Natural killer cell (primary cell): ENCODE results near the gene CDC27. TPM values are rescaled to one million over a fixed set of nuclear protein-coding genes. Genes with fewer than 3 reads are reported as not detected.
"Not testable (repeated sequence)": the region's sequence is repeated elsewhere in the genome, so short reads cannot be mapped to it uniquely, and the experiment has no call there.

Source experiments
- ATAC-seq, 3 donors: fragments of 150-1000 bp in 2 of 3; fragments of 200-7000 bp in 1 of 3; cut with Tn5 transposase; 1 replicate in 1 of 3; 2 replicates in 2 of 3; pipeline ENCODE4 v1.10.0; 2021; ENCODE audit warnings: mild to moderate bottlenecking in 2 of 3, moderate library complexity in 2 of 3
- DNase-seq, 2 donors: peaks; one replicate each; pipeline versions ENCODE4 v3.0.0 to v3.0.0-alpha.2; 2013 to 2021; ENCODE audit warnings: mixed read lengths in 1 of 2
- H3K27ac ChIP-seq: one replicate; pipeline ENCODE4 v1.5.1; 2013; ENCODE audit warnings: mild to moderate bottlenecking, low read length
- H3K27me3 ChIP-seq: one replicate; pipeline ENCODE4 v1.6.1; 2013; ENCODE audit warnings: low read length; ENCODE audit not compliant: control insufficient read depth, insufficient read depth
- H3K36me3 ChIP-seq: one replicate; pipeline ENCODE4 v1.6.1; 2013; ENCODE audit warnings: low read length; ENCODE audit not compliant: control insufficient read depth, insufficient read depth
- H3K4me1 ChIP-seq: one replicate; pipeline ENCODE4 v1.6.1; 2013; ENCODE audit warnings: low read length; ENCODE audit not compliant: control insufficient read depth, insufficient read depth
- H3K4me3 ChIP-seq: one replicate; pipeline ENCODE4 v1.5.1; 2013; ENCODE audit warnings: low read length
- H3K9me3 ChIP-seq: one replicate; pipeline ENCODE4 v1.6.1; 2013; ENCODE audit warnings: low read length; ENCODE audit not compliant: control insufficient read depth, insufficient read depth
- H3K27ac Mint-ChIP-seq, 2 donors: one replicate each; pipeline ENCODE4 v1.8.0; 2022; ENCODE audit warnings: mild to moderate bottlenecking in 2 of 2, mixed read lengths in 2 of 2, moderate library complexity in 1 of 2
- H3K27me3 Mint-ChIP-seq, 2 donors: one replicate each; pipeline ENCODE4 v1.8.0; 2022; ENCODE audit warnings: low read depth in 2 of 2, mixed read lengths in 2 of 2
- H3K36me3 Mint-ChIP-seq: one replicate; pipeline ENCODE4 v1.8.0; 2022; ENCODE audit warnings: mixed read lengths
- H3K4me1 Mint-ChIP-seq, 2 donors: one replicate each; pipeline ENCODE4 v1.8.0; 2022; ENCODE audit warnings: mixed read lengths in 2 of 2
- H3K4me3 Mint-ChIP-seq: one replicate; pipeline ENCODE4 v1.8.0; 2022; ENCODE audit warnings: mild to moderate bottlenecking, moderate library complexity, mixed read lengths
- H3K9me3 Mint-ChIP-seq, 2 donors: one replicate each; pipeline ENCODE4 v1.8.0; 2022; ENCODE audit warnings: mixed read lengths in 2 of 2
- WGBS: methylation state at CpG from one replicate; pipeline ENCODE4 v1.1.7; 2013; ENCODE audit warnings: missing lambda C conversion rate; ENCODE audit not compliant: insufficient coverage; 5-methylcytosine and 5-hydroxymethylcytosine counted together
- intact Hi-C: fragments of 100-400 bp; cut with micrococcal nuclease; formaldehyde crosslinking; loops from one replicate; pipeline ENCODE4 v1.14.2; 2022
- total RNA-seq, 4 donors: library from RNA; stranded (reverse); fragments of 120-200 nt in 1 of 4; gene quantifications; one replicate each; pipeline versions ENCODE4 v1.2.3 to v1.2.4, GENCODE V29; 2013 to 2022
- TF ChIP-seq, protein P1 (sequence below): fragments of 200-600 bp; IDR thresholded peaks from one replicate; pipeline ENCODE4 v1.8.0; 2022; ENCODE audit warnings: antibody characterized with exemption

The CDC27 gene
- total RNA-seq, 3 donors from 2014 or later (not counting 1 experiment from before 2014, with no cell fraction given) = 77.3 to 87.3 (median 78.8) TPM

DNA sequence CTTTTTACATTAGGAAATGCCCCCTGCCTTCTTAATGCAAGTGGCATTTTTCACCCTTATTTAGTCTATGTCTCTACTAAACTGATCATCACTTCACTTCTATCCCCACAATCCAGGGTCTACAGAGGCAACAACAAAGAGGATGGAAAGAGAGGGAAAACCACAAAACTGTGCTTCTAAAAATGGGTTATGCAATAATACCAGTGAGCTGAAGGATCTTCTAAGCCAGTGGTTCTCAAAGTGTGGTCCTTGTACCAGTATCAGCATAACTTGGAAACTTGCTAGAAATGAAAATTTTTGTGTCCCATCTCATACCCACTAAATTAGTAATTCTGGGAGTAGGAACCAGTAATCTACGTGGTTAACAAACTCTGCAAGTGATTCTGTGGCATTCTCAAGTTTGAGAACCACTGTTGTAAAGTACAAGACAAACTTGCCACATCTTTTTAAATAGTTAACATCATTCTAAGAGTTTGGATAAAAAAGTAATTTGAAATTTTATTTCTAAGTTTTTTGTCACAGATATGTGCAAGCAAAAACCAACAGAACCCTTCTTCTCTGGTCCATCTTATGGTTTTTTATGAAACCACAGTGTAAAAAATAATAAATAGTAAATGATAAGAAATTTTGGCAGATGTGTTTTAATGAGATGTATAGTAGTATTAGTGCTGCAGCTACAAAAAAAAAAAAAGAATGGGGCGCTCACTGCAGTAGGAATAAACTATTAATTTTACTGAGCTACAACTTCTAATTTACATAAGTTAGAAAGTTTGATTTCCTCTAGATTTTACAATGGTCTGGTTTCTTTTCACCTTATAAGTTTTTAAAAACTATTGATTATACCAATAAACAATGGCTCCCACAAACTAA, 16.2 kb downstream of the CDC27 start:
- Histone ChIP-seq H3K36me3 (peaks cover 53% of the 10 kb centered on the region), H3K27me3 (no peaks in the 10 kb centered on the region), H3K4me3 (no peak overlapping the region), H3K27ac (no peak overlapping the region), H3K9me3 (no peaks in the 10 kb centered on the region), H3K4me1 (no peaks in the 10 kb centered on the region)
- peak overlapping the region in 1 of 2 donors; percentile 0 for H3K27ac Mint-ChIP-seq
- no peaks in the 10 kb centered on the region for H3K27me3 Mint-ChIP-seq
- DNase-seq = no peak
- intact Hi-C loops = no loop called here
- no peaks in the 10 kb centered on the region for H3K9me3 Mint-ChIP-seq
- ATAC-seq = no peak
- TF ChIP-seq, protein P1, sequence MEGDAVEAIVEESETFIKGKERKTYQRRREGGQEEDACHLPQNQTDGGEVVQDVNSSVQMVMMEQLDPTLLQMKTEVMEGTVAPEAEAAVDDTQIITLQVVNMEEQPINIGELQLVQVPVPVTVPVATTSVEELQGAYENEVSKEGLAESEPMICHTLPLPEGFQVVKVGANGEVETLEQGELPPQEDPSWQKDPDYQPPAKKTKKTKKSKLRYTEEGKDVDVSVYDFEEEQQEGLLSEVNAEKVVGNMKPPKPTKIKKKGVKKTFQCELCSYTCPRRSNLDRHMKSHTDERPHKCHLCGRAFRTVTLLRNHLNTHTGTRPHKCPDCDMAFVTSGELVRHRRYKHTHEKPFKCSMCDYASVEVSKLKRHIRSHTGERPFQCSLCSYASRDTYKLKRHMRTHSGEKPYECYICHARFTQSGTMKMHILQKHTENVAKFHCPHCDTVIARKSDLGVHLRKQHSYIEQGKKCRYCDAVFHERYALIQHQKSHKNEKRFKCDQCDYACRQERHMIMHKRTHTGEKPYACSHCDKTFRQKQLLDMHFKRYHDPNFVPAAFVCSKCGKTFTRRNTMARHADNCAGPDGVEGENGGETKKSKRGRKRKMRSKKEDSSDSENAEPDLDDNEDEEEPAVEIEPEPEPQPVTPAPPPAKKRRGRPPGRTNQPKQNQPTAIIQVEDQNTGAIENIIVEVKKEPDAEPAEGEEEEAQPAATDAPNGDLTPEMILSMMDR = no peak
- peaks cover under 1% of the 10 kb centered on the region for H3K36me3 Mint-ChIP-seq
- H3K4me1 Mint-ChIP-seq = peaks cover 32 to 45% of the 10 kb centered on the region in 2 donors
- WGBS = no CpG with 5 or more reads among the region's 2 CpGs
- H3K4me3 Mint-ChIP-seq = no peak overlapping the region

DNA sequence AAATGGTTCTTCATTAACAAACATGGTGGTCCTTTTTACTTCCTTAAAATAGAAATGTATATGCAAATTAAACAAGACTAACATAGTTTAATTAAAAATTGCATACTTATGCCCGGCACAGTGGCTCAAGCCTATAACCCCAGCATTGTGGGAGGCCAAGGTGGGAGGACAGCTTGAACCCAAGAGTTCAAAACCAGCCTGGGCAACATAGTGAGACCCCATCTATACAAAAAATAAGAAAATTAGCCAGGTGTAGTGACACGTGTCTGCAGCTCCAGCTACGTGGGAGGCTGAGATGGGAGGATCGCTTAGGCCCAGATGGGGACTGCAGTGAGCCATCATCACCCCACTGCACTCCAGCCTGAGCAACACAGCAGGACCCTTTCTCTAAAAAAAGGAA, 18.4 kb downstream of the CDC27 start:
- Mint-ChIP-seq H3K9me3 (no peaks in the 10 kb centered on the region), H3K27me3 (no peaks in the 10 kb centered on the region), H3K36me3 (peaks cover 9% of the 10 kb centered on the region), H3K27ac (no peak overlapping the region), H3K4me1 (peaks cover 17 to 30% of the 10 kb centered on the region in 2 donors), H3K4me3 (no peak overlapping the region)
- no peaks in the 10 kb centered on the region for H3K9me3 ChIP-seq
- no peaks in the 10 kb centered on the region for H3K27me3 ChIP-seq
- H3K27ac ChIP-seq = no peak overlapping the region
- H3K36me3 ChIP-seq = peaks cover 50% of the 10 kb centered on the region
- 89% methylated on average over 4 of the region's 4 CpGs for WGBS
- no peak overlapping the region for H3K4me3 ChIP-seq
- intact Hi-C loops = no loop called here
- TF ChIP-seq, protein P1 = no peak
- DNase-seq (no peak), ATAC-seq (no peak)
- H3K4me1 ChIP-seq = no peaks in the 10 kb centered on the region

DNA sequence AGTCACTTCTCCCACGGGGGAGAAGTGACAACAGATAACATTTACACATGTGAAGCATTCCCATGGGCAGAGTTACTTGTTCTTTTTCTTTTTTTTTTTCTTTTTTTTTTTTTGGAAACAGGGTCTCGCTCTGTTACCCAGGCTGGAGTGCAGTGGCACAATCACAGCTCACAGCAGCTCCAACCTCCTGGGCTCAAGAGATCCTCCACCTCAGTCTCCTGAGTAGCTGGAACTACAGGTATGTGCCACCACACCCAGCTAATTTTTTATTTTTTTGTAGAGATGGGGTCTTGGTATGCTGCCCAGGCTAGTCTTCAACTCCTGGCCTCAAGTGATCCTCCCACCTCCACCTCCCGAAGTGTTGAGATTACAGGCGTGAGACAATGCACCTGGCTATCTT, 20.2 kb downstream of the CDC27 start:
- H3K9me3 Mint-ChIP-seq, H3K27ac Mint-ChIP-seq, H3K36me3 Mint-ChIP-seq, H3K4me3 Mint-ChIP-seq, H3K27ac ChIP-seq, H3K27me3 Mint-ChIP-seq, H3K4me3 ChIP-seq, H3K9me3 ChIP-seq, ATAC-seq, intact Hi-C loops, DNase-seq, H3K27me3 ChIP-seq, H3K4me1 ChIP-seq: not testable (repeated sequence)
- peaks cover 51% of the 10 kb centered on the region for H3K36me3 ChIP-seq
- WGBS = 100% methylated on average over 4 of the region's 4 CpGs
- peaks cover 6 to 22% of the 10 kb centered on the region in 2 donors for H3K4me1 Mint-ChIP-seq

DNA sequence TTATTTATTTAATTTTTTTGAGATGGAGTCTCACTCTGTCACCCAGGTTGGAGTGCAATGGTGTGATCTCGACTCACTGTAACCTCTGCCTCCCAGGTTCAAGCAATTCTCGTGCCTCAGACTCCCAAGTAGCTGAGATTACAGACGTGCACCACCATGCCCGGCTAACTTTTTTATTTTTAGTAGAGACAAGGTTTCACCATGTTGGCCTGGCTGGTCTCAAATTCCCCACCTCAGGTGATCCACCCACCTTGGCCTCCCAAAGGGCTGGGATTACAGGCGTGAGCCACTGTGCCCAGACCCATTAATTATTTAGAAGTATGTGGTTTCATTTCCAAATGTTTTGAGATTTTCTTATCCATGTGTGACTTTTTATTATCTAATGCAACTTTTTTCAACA, 22.2 kb downstream of the CDC27 start:
- DNase-seq, intact Hi-C loops, H3K27ac ChIP-seq, H3K9me3 ChIP-seq, H3K4me3 ChIP-seq, H3K27me3 ChIP-seq, ATAC-seq, H3K4me3 Mint-ChIP-seq, H3K9me3 Mint-ChIP-seq, H3K27me3 Mint-ChIP-seq, H3K27ac Mint-ChIP-seq, H3K36me3 Mint-ChIP-seq, H3K4me1 ChIP-seq: not testable (repeated sequence)
- H3K4me1 Mint-ChIP-seq = peaks cover 11 to 21% of the 10 kb centered on the region in 2 donors
- WGBS = 86% methylated on average over 4 of the region's 5 CpGs
- peaks cover 52% of the 10 kb centered on the region for H3K36me3 ChIP-seq
